ENCODE measurements around the gene UTP14C. TPM values are rescaled to one million over a fixed set of nuclear protein-coding genes. Genes with fewer than 3 reads are reported as not detected.

The UTP14C gene
- total and polyA plus RNA-seq, 11 donors = 3.1 to 15.4 (median 11.9) TPM

DNA sequence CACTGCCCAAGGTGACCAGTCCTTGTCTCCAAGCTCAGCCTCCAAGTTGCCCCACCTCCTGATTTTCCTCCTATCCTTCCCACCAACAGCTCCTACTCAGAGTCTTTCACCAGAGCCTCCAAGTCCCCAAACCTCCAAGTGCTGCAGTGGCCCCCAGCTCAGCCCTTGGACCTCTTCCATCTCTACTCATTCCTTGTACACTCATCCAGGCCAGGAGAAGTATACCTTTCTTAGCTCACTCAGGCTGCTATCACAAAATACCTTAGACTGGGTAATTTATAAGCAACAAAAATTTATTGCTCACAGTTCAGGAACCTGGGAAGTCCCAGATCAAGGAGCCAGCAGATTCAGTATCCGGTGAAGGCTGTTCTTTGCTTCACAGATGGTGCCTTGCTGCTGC, 24.6 kb upstream of the UTP14C start:
- H3K4me3 ChIP-seq = peak overlapping the region in 1 of 12 donors; percentile 18
- ATAC-seq (no peak), DNase-seq (no peak)
- peaks cover 0 to 38% (median 18%) of the 10 kb centered on the region in 12 donors for H3K4me1 ChIP-seq
- no peaks in the 10 kb centered on the region for H3K36me3 ChIP-seq
- intact Hi-C loops (cut with DNase I) = loop anchor here (2.0 to 10.0 kb wide), 10 partner anchors 48 to 452 kb away; partner anchors contain the start of genes NEK5 (in 7 of the 10) and VPS36 (in 1 of the 10)
- H3K27ac ChIP-seq = peak overlapping the region in 4 of 12 donors; percentile 46 to 61 (median 53)
- H3K27me3 ChIP-seq = no peaks in the 10 kb centered on the region
- no peaks in the 10 kb centered on the region for H3K9me3 ChIP-seq
- TF ChIP-seq, protein P1, sequence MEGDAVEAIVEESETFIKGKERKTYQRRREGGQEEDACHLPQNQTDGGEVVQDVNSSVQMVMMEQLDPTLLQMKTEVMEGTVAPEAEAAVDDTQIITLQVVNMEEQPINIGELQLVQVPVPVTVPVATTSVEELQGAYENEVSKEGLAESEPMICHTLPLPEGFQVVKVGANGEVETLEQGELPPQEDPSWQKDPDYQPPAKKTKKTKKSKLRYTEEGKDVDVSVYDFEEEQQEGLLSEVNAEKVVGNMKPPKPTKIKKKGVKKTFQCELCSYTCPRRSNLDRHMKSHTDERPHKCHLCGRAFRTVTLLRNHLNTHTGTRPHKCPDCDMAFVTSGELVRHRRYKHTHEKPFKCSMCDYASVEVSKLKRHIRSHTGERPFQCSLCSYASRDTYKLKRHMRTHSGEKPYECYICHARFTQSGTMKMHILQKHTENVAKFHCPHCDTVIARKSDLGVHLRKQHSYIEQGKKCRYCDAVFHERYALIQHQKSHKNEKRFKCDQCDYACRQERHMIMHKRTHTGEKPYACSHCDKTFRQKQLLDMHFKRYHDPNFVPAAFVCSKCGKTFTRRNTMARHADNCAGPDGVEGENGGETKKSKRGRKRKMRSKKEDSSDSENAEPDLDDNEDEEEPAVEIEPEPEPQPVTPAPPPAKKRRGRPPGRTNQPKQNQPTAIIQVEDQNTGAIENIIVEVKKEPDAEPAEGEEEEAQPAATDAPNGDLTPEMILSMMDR (IDR thresholded peaks at IDR 0.05) = no peak
- TF ChIP-seq POLR2A (IDR thresholded peaks at IDR 0.05) = no peak
- WGBS, 4 donors = 89 to 100% (median 92%) methylated on average over 1 of the region's 1 CpG

DNA sequence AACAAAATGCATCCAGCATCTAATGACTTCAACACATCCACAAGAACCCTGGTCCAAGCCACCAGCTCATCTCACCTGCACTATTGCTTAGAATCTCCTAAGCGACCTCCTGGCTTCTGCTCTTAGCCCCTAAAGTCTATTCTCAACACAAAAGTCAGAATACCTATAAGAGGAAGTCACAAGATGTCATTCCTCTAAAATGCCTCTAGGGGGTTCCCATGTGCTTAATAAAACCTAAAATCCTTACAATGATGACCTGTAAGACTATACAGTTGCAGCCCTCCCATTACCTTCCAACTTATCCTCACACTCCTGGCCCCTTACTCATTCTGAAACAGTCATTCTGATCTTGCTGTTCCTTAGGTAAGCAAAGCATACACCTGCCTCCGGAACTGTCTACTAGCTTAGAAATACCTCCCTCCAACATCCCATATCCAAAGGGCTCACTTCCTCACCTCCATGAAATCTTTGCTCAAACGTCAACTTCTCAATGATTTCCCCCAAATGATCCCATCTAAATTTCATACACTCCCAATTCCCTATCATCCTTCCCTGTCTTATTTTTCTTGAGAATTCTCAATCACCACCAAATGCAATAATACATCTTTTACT, 23.3 kb upstream of the UTP14C start:
- ATAC-seq = peak in 3 of 4 donors; percentile 36 to 48 (median 40)
- TF ChIP-seq, protein P1 (IDR thresholded peaks at IDR 0.05) = peak; percentile 52 to 83 (median 69)
- no peak for TF ChIP-seq POLR2A (IDR thresholded peaks at IDR 0.05)
- Histone ChIP-seq H3K36me3 (no peaks in the 10 kb centered on the region), H3K27me3 (no peaks in the 10 kb centered on the region), H3K27ac (no peak overlapping the region), H3K9me3 (no peaks in the 10 kb centered on the region), H3K4me1 (peaks cover 0 to 25% (median 5%) of the 10 kb centered on the region in 12 donors), H3K4me3 (no peak overlapping the region)
- 54 to 61% (median 57%) methylated on average over 3 of the region's 3 CpGs for WGBS, 4 donors
- intact Hi-C loops (cut with DNase I) = loop anchor here in 9 of 10 donors (1.0 to 10.0 kb wide), 8 partner anchors 126 to 451 kb away; partner anchors contain the start of genes NEK5 (in 8 of the 9) and VPS36 (in 1 of the 9)
- no peak for DNase-seq

- Histone ChIP-seq H3K27ac (no peak overlapping the region), H3K4me1 (peaks cover 0 to 20% (median 4%) of the 10 kb centered on the region in 12 donors), H3K9me3 (no peaks in the 10 kb centered on the region), H3K4me3 (no peak overlapping the region), H3K27me3 (no peaks in the 10 kb centered on the region), H3K36me3 (no peaks in the 10 kb centered on the region)
- ATAC-seq = no peak
- no peak for DNase-seq
- intact Hi-C loops (cut with DNase I) = loop anchor here in 8 of 10 donors (5.0 to 10.0 kb wide), 5 partner anchors 125 to 450 kb away; partner anchors contain the start of genes NEK5 (in 6 of the 8) and VPS36 (in 1 of the 8)
- TF ChIP-seq, protein P1 (IDR thresholded peaks at IDR 0.05) = no peak
- TF ChIP-seq POLR2A (IDR thresholded peaks at IDR 0.05) = no peak
- WGBS, 4 donors = 72 to 83% (median 78%) methylated on average over 3 to 4 of the region's 4 CpGs
These were observed 22.1 kb upstream of the UTP14C start for GRCh38 chr13:52002361-52002760.

DNA sequence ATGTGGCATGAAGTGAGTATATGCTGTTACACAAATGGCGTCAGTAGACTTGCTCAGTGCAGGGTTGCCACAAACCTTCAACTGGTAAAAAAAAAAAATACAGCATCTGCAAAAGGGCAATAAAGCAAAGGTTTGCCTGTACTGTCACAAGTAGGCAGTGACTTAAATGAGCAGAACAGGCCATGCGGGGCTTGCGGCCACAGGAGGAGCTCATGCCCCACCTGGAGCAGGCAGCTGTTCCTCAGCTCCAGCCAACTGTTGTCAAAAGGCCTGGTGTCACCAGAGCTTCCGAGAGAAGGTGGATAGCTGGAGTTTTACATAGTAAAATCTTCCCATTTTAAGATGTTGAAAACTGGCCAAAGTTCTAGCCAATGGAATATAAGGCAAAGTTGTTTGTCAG, 20.9 kb upstream of the UTP14C start:
- TF ChIP-seq POLR2A (IDR thresholded peaks at IDR 0.05) = no peak
- TF ChIP-seq, protein P1 (IDR thresholded peaks at IDR 0.05) = no peak
- ATAC-seq (no peak), DNase-seq (no peak)

More for the DNA sequence above, 20.9 kb upstream of the UTP14C start:
- no peaks in the 10 kb centered on the region for H3K27me3 ChIP-seq
- WGBS, 4 donors = 70 to 85% (median 82%) methylated on average over 4 of the region's 4 CpGs
- H3K27ac ChIP-seq = no peak overlapping the region
- no peaks in the 10 kb centered on the region for H3K9me3 ChIP-seq
- H3K4me1 ChIP-seq = peaks cover 0 to 19% (median 4%) of the 10 kb centered on the region in 12 donors
- H3K36me3 ChIP-seq = no peaks in the 10 kb centered on the region
- H3K4me3 ChIP-seq = no peak overlapping the region
- intact Hi-C loops (cut with DNase I) = loop anchor here in 8 of 10 donors (5.0 to 10.0 kb wide), 5 partner anchors 124 to 449 kb away; partner anchors contain the start of genes NEK5 (in 6 of the 8) and VPS36 (in 1 of the 8)

Data from heart left ventricle (tissue), 16 donors.